PFSK-1 (cell line): Measurements from ENCODE around the gene PAPPA2.

Source experiments
- POLR2AphosphoS5 ChIP-seq: IDR thresholded peaks from 2 replicates; pipeline ENCODE4 v1.6.1; 2012; ENCODE audit warnings: low read depth, mild to moderate bottlenecking, control low read depth, low read length, moderate library complexity
- REST ChIP-seq, 2 experiments: IDR thresholded peaks; 2 replicates each; pipeline versions ENCODE4 v1.6.1 to v1.8.0; 2011 to 2012; ENCODE audit warnings: low read depth in 2 of 2, low read length in 2 of 2, control low read depth in 1 of 2, inconsistent platforms in 1 of 2, mild to moderate bottlenecking in 1 of 2, moderate library complexity in 1 of 2; ENCODE audit not compliant: insufficient read depth in 1 of 2
- TAF1 ChIP-seq: IDR thresholded peaks from 2 replicates; pipeline ENCODE4 v1.6.1; 2012; ENCODE audit warnings: low read length, control low read depth, borderline replicate concordance; ENCODE audit not compliant: insufficient read depth

- no peak for TF ChIP-seq REST (IDR thresholded peaks at IDR 0.05; ENCODE audit: insufficient read depth in 1 of 2, low read depth in 2 of 2, low read length in 2 of 2)
- TF ChIP-seq POLR2AphosphoS5 = no peak
- no peak for TF ChIP-seq TAF1
These were observed 376.2 kb downstream of the PAPPA2 start for GRCh38 chr1:176839216-176839615.
